Panc1 (cell line): ENCODE measurements around the gene NPTX2. TPM values are rescaled to one million over a fixed set of nuclear protein-coding genes. Genes with fewer than 3 reads are reported as not detected.

Experiments used
- ATAC-seq: fragments of 200-7000 bp; cut with Tn5 transposase; 2 replicates; pipeline ENCODE4 v1.9.1; 2020; ENCODE audit warnings: mild to moderate bottlenecking, moderate library complexity
- BruUV-seq: library from RNA; stranded (reverse); fragments of 400-500 nt; replicated peaks from 2 replicates; lab custom pipeline; 2021; lab: Mats Ljungman, UMichigan
- CTCF ChIA-PET: fragments of 300-600 bp; sonication (Branson Sonifier 250); formaldehyde crosslinking; loops from one replicate; lab custom pipeline; 2022; ENCODE audit warnings: antibody characterized with exemption; lab: Charles Lee
- POLR2A ChIA-PET: fragments of 300-600 bp; sonication (Branson Sonifier 250); formaldehyde crosslinking; loops from one replicate; lab custom pipeline; 2022; ENCODE audit warnings: antibody characterized with exemption; lab: Charles Lee
- DNase-seq: peaks from one replicate; pipeline ENCODE4 v3.0.0-alpha.2; 2010; ENCODE audit warnings: low read depth, low spot score
- H3K27ac ChIP-seq: 2 replicates; pipeline ENCODE4 v1.5.1; 2011; ENCODE audit warnings: mild to moderate bottlenecking, low read length, inconsistent platforms
- H3K27me3 ChIP-seq: fragments of 200-500 bp; sonication (Bioruptor generic); 2 replicates; pipeline ENCODE4 v1.6.0; 2014; ENCODE audit warnings: low read length, inconsistent platforms; ENCODE audit not compliant: control insufficient read depth, insufficient read depth
- H3K36me3 ChIP-seq: fragments of 200-500 bp; sonication (Bioruptor generic); 2 replicates; pipeline ENCODE4 v1.5.1; 2014; ENCODE audit warnings: inconsistent platforms, mild to moderate bottlenecking, low read length, moderate library complexity; ENCODE audit not compliant: control insufficient read depth, insufficient read depth
- H3K4me1 ChIP-seq: 2 replicates; pipeline ENCODE4 v1.5.1; 2011; ENCODE audit warnings: inconsistent platforms, mild to moderate bottlenecking, low read length, moderate library complexity; ENCODE audit not compliant: control insufficient read depth, insufficient read depth
- H3K4me3 ChIP-seq, 2 experiments: 2 replicates each; pipeline ENCODE4 v1.5.1; 2011 to 2012; ENCODE audit warnings: low read depth in 2 of 2, low read length in 2 of 2, mild to moderate bottlenecking in 2 of 2, inconsistent platforms in 1 of 2, moderate library complexity in 1 of 2
- H3K9me3 ChIP-seq: fragments of 200-500 bp; sonication (Bioruptor generic); 2 replicates; pipeline ENCODE4 v1.5.1; 2014; ENCODE audit warnings: low read depth, mild to moderate bottlenecking, inconsistent platforms, low read length, moderate library complexity; ENCODE audit not compliant: control insufficient read depth, insufficient read depth
- CTCF ChIP-seq: fragments of 450-650 bp; IDR thresholded peaks from 2 replicates; pipeline ENCODE4 v1.5.1; 2017; ENCODE audit warnings: mild to moderate bottlenecking
- POLR2AphosphoS5 ChIP-seq: IDR thresholded peaks from 2 replicates; pipeline ENCODE4 v1.6.1; 2012; ENCODE audit warnings: mild to moderate bottlenecking, low read depth, low read length, moderate library complexity
- SIN3A ChIP-seq: IDR thresholded peaks from 2 replicates; pipeline ENCODE4 v1.6.1; 2012; ENCODE audit warnings: low read depth, mild to moderate bottlenecking, low read length, moderate library complexity, borderline replicate concordance; ENCODE audit not compliant: insufficient read depth
- TCF7L2 ChIP-seq: IDR thresholded peaks from 2 replicates; pipeline ENCODE4 v1.6.1; 2011; ENCODE audit warnings: mild to moderate bottlenecking, low read depth, low read length, inconsistent platforms
- in situ Hi-C: cut with HindIII; loops from 2 replicates; pipeline ENCODE4 v1.10.0; 2016; ENCODE audit warnings: low sequenced_read_pairs, low pct_unique_long_range_greater_than_20kb
- intact Hi-C: fragments of 100-400 bp; cut with micrococcal nuclease; formaldehyde crosslinking; loops from one replicate; pipeline ENCODE4 v1.10.0; 2022; ENCODE audit not compliant: unreplicated experiment
- total RNA-seq: library from RNA; stranded (reverse); gene quantifications from one replicate; pipeline ENCODE4 v1.2.1, GENCODE V29; 2021; ENCODE audit not compliant: unreplicated experiment
- TF ChIP-seq, protein P1 (sequence below), 2 experiments: IDR thresholded peaks; 2 replicates each; pipeline ENCODE4 v1.6.1; 2011 to 2012; ENCODE audit warnings: low read depth in 2 of 2, control low read depth in 1 of 2, low read length in 1 of 2, mild to moderate bottlenecking in 1 of 2, moderate library complexity in 1 of 2; ENCODE audit not compliant: insufficient read depth in 1 of 2

The NPTX2 gene
- total RNA-seq, 1 experiment from 2014 or later = 0.15 TPM

DNA sequence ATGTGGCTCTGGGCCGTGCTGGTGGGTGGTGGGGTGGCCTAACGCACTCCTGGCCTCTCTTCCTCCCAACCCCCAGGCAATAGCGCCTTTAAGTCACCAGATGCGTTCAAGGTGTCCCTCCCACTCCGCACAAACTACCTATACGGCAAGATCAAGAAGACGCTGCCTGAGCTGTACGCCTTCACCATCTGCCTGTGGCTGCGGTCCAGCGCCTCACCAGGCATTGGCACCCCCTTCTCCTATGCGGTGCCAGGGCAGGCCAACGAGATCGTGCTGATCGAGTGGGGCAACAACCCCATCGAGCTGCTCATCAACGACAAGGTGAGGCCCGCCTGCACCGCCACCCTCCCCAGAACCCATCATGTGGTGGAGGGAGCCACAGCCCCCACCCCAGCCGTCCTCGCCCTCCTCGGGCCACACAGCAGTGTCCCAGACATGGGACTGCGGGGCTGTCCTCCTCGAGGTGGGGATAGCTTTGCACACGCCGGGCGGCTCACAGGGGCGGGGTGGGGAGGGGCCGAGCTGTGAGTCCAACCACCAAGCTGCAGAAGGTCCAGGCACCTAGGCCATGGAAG lies 7.8 kb downstream of the NPTX2 start:
- Histone ChIP-seq H3K9me3 (no peaks in the 10 kb centered on the region), H3K27me3 (peaks cover 23% of the 10 kb centered on the region), H3K36me3 (no peaks in the 10 kb centered on the region), H3K4me1 (peaks cover 3% of the 10 kb centered on the region; the same call in 1 of the 2 replicates), H3K27ac (no peak overlapping the region), H3K4me3 (no peak overlapping the region)
- ATAC-seq (no peak), DNase-seq (no peak)
- intact Hi-C loops (no loop called here), in situ Hi-C loops (no loop called here)
- ChIA-PET CTCF (no interaction called here), POLR2A (interaction anchor here (0.6 kb wide), 1 partner anchor 236 kb away, joined by 3 read pairs; no protein-coding TSS in a partner anchor)
- BruUV-seq = no TSS peak
- no peak for TF ChIP-seq TCF7L2
- TF ChIP-seq SIN3A = no peak
- no peak for TF ChIP-seq POLR2AphosphoS5
- no peak for TF ChIP-seq CTCF
- TF ChIP-seq, protein P1, sequence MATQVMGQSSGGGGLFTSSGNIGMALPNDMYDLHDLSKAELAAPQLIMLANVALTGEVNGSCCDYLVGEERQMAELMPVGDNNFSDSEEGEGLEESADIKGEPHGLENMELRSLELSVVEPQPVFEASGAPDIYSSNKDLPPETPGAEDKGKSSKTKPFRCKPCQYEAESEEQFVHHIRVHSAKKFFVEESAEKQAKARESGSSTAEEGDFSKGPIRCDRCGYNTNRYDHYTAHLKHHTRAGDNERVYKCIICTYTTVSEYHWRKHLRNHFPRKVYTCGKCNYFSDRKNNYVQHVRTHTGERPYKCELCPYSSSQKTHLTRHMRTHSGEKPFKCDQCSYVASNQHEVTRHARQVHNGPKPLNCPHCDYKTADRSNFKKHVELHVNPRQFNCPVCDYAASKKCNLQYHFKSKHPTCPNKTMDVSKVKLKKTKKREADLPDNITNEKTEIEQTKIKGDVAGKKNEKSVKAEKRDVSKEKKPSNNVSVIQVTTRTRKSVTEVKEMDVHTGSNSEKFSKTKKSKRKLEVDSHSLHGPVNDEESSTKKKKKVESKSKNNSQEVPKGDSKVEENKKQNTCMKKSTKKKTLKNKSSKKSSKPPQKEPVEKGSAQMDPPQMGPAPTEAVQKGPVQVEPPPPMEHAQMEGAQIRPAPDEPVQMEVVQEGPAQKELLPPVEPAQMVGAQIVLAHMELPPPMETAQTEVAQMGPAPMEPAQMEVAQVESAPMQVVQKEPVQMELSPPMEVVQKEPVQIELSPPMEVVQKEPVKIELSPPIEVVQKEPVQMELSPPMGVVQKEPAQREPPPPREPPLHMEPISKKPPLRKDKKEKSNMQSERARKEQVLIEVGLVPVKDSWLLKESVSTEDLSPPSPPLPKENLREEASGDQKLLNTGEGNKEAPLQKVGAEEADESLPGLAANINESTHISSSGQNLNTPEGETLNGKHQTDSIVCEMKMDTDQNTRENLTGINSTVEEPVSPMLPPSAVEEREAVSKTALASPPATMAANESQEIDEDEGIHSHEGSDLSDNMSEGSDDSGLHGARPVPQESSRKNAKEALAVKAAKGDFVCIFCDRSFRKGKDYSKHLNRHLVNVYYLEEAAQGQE (IDR thresholded peaks at IDR 0.05; ENCODE audit: insufficient read depth in 1 of 2, low read depth in 2 of 2, low read length in 1 of 2) = peak in 1 of 2 experiments; percentile 73; a peak in 2 of 4 replicates

DNA sequence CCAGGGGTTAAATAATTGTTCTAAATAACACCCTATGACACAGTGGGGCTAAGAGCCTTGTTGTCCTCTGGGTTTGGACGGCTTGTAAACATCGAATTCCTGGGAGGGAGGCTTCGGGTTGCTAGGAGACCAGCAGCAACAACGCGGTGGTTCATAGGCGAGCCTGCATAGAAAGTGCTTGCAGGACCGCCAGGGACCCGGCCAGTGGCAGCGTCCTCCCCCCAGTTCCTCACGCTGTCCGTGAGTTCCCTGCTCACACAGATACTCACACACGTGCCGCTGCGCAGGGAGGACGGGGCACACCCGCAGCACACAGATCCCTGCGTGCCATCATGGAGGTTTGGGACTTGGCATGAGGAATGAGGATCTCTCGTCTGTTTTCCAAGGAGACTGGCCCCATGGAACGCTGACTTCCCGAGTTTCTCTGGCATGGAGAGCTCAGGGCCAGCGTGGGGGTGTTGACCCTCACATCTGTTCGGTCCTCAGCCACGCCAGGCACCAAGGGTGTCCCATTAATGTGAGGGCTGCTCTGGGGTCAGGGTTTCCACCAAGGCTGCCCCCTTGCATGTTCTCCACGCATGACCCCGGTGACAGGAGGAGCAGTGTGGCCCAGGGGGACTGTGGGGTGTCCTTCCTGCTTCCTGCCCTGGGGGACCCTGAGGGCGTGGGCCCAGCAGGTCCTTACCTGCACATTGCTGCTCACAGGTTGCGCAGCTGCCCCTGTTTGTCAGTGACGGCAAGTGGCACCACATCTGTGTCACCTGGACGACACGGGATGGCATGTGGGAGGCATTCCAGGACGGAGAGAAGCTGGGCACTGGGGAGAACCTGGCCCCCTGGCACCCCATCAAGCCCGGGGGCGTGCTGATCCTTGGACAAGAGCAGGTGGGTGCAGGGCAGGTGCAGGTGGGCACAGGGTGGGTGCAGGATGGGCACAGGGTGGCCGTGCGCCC lies 9.7 kb downstream of the NPTX2 start:
- BruUV-seq = no TSS peak
- no peak for TF ChIP-seq CTCF
- Histone ChIP-seq H3K4me3 (no peak overlapping the region), H3K27me3 (peaks cover 18% of the 10 kb centered on the region), H3K9me3 (no peaks in the 10 kb centered on the region), H3K36me3 (no peaks in the 10 kb centered on the region), H3K4me1 (no peaks in the 10 kb centered on the region; the same call in 1 of the 2 replicates), H3K27ac (no peak overlapping the region)
- ChIA-PET POLR2A (interaction anchor here (0.6 kb wide), 1 partner anchor 22 kb away, joined by 5 read pairs; no protein-coding TSS in a partner anchor), CTCF (no interaction called here)
- no peak for DNase-seq
- peak; percentile 29 for ATAC-seq
- in situ Hi-C loops = no loop called here
- intact Hi-C loops = no loop called here
